Activated CD8-positive, alpha-beta memory T cell treated with anti-CD3 and anti-CD28 coated beads for 24 hours (primary cell): Measurements from ENCODE around the gene ALX4.

Experiments used
- DNase-seq: peaks from one replicate; pipeline ENCODE4 v3.0.0-alpha.2; 2020

ALX4 gene

GRCh38 chr11:44266056-44266780 lies 43.7 kb downstream of the ALX4 start:
- DNase-seq = peak; percentile 32

- peak; percentile 30 for DNase-seq
Measured at GRCh38 chr11:44264761-44265160, 45.2 kb downstream of the ALX4 start.

- DNase-seq = no peak
Measured at GRCh38 chr11:44264438-44264749, 45.5 kb downstream of the ALX4 start.

GRCh38 chr11:44263738-44264437 lies 46.1 kb downstream of the ALX4 start:
- DNase-seq = peak; percentile 40

GRCh38 chr11:44261800-44262591 lies 47.9 kb downstream of the ALX4 start:
- no peak for DNase-seq

GRCh38 chr11:44260081-44260480 lies 49.9 kb downstream of the ALX4 start:
- DNase-seq = no peak

- DNase-seq = no peak
Measured at GRCh38 chr11:44258839-44259420, 51.0 kb downstream of the ALX4 start.

GRCh38 chr11:44258190-44258489 lies 51.8 kb downstream of the ALX4 start:
- no peak for DNase-seq

- no peak for DNase-seq
Measured at GRCh38 chr11:44257338-44258189, 52.4 kb downstream of the ALX4 start.

- no peak for DNase-seq
Measured at GRCh38 chr11:44256673-44257291, 53.2 kb downstream of the ALX4 start.

- no peak for DNase-seq
Measured at GRCh38 chr11:44255406-44256071, 54.4 kb downstream of the ALX4 start.

GRCh38 chr11:44252999-44253602 lies 56.8 kb downstream of the ALX4 start:
- DNase-seq = no peak

- no peak for DNase-seq
Measured at GRCh38 chr11:44250421-44250820, 59.5 kb downstream of the ALX4 start.

GRCh38 chr11:44248109-44248508 lies 61.8 kb downstream of the ALX4 start:
- no peak for DNase-seq

GRCh38 chr11:44247508-44247907 lies 62.4 kb downstream of the ALX4 start:
- no peak for DNase-seq

- no peak for DNase-seq
Measured at GRCh38 chr11:44246726-44247125, 63.2 kb downstream of the ALX4 start.

GRCh38 chr11:44244639-44245310 lies 65.2 kb downstream of the ALX4 start:
- no peak for DNase-seq

GRCh38 chr11:44243595-44244343 lies 66.2 kb downstream of the ALX4 start:
- DNase-seq = no peak

- DNase-seq = no peak
Measured at GRCh38 chr11:44243086-44243485, 66.9 kb downstream of the ALX4 start.

- DNase-seq = no peak
Measured at GRCh38 chr11:44241851-44242250, 68.1 kb downstream of the ALX4 start.
